ENCODE data around the gene TAF3. TPM values are rescaled to one million over a fixed set of nuclear protein-coding genes. Genes with fewer than 3 reads are reported as not detected.

Gene TAF3
- total and polyA plus RNA-seq, 7 donors = 3.0 to 12.2 (median 5.2) TPM

DNA sequence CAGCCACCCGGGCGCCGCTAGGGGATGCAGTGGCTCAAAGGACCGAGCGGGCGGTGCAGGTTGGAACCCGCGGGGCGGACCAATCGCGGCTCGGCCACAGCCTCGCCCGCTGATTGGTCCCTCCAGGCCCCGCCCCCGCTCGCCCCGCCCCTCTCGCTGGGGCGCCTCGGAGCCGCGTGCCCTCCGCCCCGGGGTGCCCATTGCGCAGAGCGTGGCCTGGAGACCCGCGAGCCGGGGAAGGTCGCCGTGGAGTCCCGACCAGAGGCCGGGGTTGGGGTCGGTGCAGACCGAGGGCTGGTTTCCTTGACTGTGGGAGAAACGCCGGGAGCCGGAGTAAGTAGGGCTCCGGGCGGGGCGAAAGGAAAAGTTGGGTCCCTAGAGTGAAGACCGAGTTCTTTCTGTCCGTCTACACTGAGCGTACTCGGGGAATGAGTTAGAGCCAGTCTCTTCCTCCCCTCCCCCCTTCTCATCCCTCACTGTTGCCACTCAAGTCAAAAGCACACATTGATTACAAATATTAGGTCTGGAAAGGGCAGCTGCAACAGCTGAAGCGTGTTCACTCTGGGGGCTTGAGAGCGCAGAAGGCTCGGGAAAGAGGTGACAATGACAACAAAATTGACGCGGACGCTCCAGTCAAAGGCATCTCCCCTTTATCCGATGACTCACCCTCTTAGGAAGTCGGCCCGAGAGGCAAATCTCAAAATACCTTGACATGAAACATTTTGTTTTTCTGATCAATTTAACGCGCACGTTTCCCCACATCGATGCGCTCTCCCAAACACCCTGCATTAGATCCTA is 235.3 kb downstream of the TAF3 start:
- Histone ChIP-seq H3K27me3 (peaks cover 73 to 100% (median 85%) of the 10 kb centered on the region in 3 donors), H3K4me1 (peaks cover 0 to 71% (median 68%) of the 10 kb centered on the region in 4 donors), H3K27ac (no peak overlapping the region), H3K36me3 (no peaks in the 10 kb centered on the region), H3K9me3 (no peaks in the 10 kb centered on the region), H3K4me3 (peak overlapping the region in 3 of 4 donors; percentile 32 to 44 (median 42))
- no peak for TF ChIP-seq POLR2AphosphoS5 (IDR thresholded peaks at IDR 0.05)
- TF ChIP-seq EP300 (IDR thresholded peaks at IDR 0.05) = no peak
- no peak for TF ChIP-seq CTCF (IDR thresholded peaks at IDR 0.05)
- TF ChIP-seq POLR2A (IDR thresholded peaks at IDR 0.05) = no peak
- no peak for DNase-seq
- intact Hi-C loops (cut with DNase I) = no loop called here
- 1 to 2% methylated on average over 60 of the region's 60 CpGs for WGBS, 2 donors

GRCh38 chr10:8054244-8054493 is 235.9 kb downstream of the TAF3 start:
- no peak overlapping the region for H3K27ac ChIP-seq
- peak overlapping the region in 3 of 4 donors; percentile 32 to 44 (median 42) for H3K4me3 ChIP-seq
- H3K9me3 ChIP-seq = no peaks in the 10 kb centered on the region
- H3K36me3 ChIP-seq = no peaks in the 10 kb centered on the region
- 1 to 2% methylated on average over 25 of the region's 25 CpGs for WGBS, 2 donors
- intact Hi-C loops (cut with DNase I) = no loop called here
- no peak for TF ChIP-seq CTCF (IDR thresholded peaks at IDR 0.05)
- TF ChIP-seq EP300 (IDR thresholded peaks at IDR 0.05) = no peak
- TF ChIP-seq POLR2AphosphoS5 (IDR thresholded peaks at IDR 0.05) = no peak
- no peak for TF ChIP-seq POLR2A (IDR thresholded peaks at IDR 0.05)
- H3K4me1 ChIP-seq = peaks cover 0 to 66% (median 64%) of the 10 kb centered on the region in 4 donors
- peaks cover 70 to 100% (median 80%) of the 10 kb centered on the region in 3 donors for H3K27me3 ChIP-seq
- DNase-seq = no peak

- Histone ChIP-seq H3K36me3 (no peaks in the 10 kb centered on the region), H3K27ac (no peak within 1 kb of the TSS), H3K27me3 (peaks cover 66 to 99% (median 74%) of the 10 kb centered on the region in 3 donors), H3K4me1 (peaks cover 0 to 60% (median 58%) of the 10 kb centered on the region in 4 donors), H3K4me3 (peak within 1 kb of the TSS in 3 of 4 donors; percentile 32 to 44 (median 42)), H3K9me3 (no peaks in the 10 kb centered on the region)
- 1% methylated on average over 65 of the region's 65 CpGs for WGBS, 2 donors
- TF ChIP-seq POLR2AphosphoS5 (IDR thresholded peaks at IDR 0.05) (peak in 1 of 4 donors; percentile 5), POLR2A (IDR thresholded peaks at IDR 0.05) (no peak), EP300 (IDR thresholded peaks at IDR 0.05) (no peak), CTCF (IDR thresholded peaks at IDR 0.05) (no peak)
- intact Hi-C loops (cut with DNase I) = no loop called here
- DNase-seq = no peak
Observed at GRCh38 chr10:8054494-8055407, 236.4 kb downstream of the TAF3 start, which contains the start of gene GATA3. Gene GATA3 (plus strand): TSS chr10:8054688. CDS start chr10:8055656, 968 bp downstream.

GRCh38 chr10:8055420-8056349 is 237.4 kb downstream of the TAF3 start:
- peaks cover 56 to 99% (median 65%) of the 10 kb centered on the region in 3 donors for H3K27me3 ChIP-seq
- WGBS, 2 donors = 8 to 13% methylated on average over 85 of the region's 85 CpGs
- H3K4me3 ChIP-seq = peak overlapping the region in 2 of 4 donors; percentile 42 to 44
- H3K27ac ChIP-seq = no peak overlapping the region
- DNase-seq = no peak
- H3K9me3 ChIP-seq = no peaks in the 10 kb centered on the region
- intact Hi-C loops (cut with DNase I) = no loop called here
- no peaks in the 10 kb centered on the region for H3K36me3 ChIP-seq
- TF ChIP-seq POLR2AphosphoS5 (IDR thresholded peaks at IDR 0.05) (no peak), POLR2A (IDR thresholded peaks at IDR 0.05) (no peak), EP300 (IDR thresholded peaks at IDR 0.05) (no peak), CTCF (IDR thresholded peaks at IDR 0.05) (no peak)
- H3K4me1 ChIP-seq = peaks cover 0 to 50% (median 48%) of the 10 kb centered on the region in 4 donors
